Fibroblast of peridontal ligament (primary cell): ENCODE results near the gene PLPP3.

Experiments
- DNase-seq: peaks from one replicate; pipeline ENCODE4 v3.0.0-alpha.2; 2010; ENCODE audit errors: extremely low read depth

Gene PLPP3

DNA sequence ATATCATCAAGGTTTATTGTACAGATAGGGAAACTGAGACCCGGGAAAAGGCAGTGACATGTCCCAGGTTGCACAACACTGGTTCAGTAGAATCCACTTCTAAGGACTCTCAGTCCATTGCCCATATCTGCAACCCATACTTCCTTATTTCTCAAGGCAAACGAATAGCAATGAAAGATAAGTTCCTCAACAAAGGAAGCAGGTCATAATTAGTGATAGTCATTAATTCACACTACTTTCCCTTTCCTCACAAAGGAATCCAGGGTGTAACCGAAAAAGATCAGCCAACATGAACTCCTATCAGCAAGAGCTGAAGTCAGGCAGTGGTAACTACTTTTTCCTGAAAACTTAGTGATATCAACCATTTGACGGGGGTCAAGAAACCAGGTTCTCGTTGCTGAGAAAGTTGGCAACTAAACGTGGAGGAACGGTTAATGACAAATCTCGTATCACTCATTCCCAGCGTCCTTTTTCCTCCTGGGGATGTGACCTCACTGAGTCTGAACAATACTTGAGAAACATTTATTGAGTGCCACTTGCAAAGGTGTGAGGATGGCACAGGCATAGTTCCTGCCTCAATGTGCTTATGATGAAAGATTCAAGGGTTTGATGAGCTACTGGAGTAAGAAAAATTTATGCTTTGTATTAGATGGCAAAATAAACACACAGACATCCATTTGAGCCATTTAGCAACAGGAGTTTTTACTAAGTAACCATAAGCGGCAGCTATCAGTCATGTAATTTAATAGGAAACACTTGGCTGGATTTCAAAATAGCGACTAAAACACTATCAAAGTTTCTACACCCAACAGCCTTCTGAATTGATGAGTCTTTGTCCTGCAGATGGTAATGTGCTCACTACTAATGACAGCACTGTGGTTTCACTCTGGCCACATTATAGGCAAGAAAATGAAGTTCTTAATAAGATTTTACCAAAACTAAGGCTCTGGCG lies 82.3 kb downstream of the PLPP3 start:
- peak; percentile 33 for DNase-seq

DNA sequence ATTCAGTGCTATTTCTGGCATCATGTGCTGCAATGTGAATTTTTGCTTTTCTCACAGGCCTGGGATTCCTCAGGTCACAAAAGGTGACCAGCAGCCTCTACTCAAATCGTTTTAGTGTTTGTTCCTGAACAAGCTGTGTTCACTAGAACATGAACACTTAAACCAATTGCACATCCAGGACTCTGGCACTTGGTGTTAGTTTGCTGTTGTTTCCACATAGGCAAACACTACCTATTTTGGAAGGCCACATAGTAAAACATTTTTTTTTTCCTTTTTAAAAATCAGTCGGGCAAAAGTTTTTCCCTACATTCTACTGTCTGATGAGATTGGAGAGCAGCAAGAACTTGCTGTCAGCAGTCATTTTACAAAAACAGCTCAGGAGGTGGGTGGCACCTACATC lies 83.2 kb downstream of the PLPP3 start:
- peak; percentile 16 for DNase-seq

DNA sequence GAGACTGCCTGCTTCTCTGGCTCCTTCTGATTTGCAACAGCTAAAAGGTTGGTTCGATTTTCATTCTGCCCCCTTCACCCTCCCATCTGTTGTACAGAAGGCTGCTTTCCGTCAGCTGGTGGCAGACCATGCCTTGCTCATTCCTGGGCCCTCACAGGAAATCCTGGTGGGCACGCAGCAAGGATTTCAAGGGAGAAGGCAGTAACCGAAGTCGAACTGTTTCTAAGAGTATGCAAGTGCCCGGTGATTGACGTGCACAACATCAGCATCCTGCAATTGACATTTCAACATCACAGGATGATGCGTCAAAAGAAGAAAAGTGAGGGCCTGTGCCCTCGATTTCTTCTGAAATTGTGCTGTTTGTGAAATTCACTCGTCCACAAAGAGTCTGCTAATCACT lies 83.8 kb downstream of the PLPP3 start:
- peak; percentile 10 for DNase-seq

DNA sequence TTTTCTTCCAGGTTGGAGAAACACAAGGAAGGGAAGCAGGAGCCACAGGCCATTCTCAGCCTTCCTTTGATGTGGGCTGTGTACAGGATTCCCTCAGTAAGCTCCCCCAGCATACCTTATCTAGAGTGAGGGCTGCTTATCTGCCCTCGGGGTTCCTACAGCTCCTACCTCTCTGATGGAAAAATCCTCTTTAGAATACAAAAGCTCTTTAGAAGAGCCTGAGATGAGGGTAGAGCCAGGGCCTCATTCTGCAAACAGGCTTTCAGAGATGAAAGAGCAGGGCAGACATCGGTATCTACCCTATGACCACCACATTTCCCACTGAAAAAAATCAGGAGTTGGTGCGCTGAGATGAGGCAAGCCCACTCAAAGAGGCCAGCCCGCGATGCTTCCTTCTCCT lies 85.1 kb downstream of the PLPP3 start:
- DNase-seq: no peak

DNA sequence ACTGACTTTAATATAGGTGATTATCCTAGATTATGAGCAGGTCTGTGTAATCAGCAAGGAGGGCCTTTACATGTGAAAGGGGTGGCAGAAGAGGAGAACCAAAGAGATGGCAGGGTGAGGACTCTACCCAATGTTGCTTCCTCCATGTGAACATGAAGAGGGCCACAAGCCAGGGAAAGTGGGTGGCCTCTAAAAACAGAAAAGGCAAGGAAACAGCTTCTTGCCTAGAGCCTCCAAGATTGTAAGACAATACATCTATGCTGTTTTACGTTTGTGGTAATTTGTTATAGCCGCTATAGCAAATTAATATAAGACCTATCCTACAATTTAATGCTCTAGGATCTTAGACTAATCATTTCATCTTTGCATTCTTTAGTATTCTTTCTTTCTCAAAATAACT lies 85.5 kb downstream of the PLPP3 start:
- peak; percentile 20 for DNase-seq

DNA sequence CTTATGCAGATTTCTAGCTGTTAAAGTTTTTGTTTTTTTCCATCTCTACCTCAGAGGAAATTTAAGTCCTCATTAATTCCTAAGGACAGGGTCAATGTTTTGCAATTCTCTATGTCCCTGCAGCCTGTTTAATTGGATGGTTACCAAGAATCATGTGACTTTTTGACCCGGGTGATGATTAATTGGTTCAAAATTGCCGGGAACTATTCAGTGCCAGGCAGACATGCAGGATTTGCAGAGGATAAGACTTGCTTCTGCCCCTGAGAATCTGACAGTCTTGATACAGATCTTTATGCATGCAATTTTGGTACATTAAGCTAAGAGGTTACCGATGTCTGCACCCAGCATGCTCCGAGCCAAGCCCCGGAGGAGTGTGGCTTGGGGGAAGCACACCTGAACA lies 87.9 kb downstream of the PLPP3 start:
- DNase-seq: peak; percentile 66

DNA sequence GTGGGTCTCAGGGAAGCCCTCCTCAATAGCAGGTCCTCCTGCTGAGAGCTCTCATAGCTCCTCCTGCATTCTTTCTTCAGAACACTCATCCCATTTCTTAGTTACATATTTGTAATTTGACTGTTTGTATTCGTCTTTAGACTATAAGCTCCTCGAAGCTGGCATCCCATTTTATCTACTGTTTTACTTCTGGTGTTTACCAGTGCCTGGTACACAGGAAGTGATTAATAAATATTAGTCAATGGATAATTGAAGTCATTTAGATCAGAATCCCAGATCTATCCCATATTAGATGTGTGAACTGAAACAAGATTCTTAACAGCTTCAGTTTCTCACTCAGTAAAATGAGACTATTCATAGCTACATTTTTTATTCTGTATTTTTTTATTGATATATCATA lies 88.7 kb downstream of the PLPP3 start:
- peak; percentile 32 for DNase-seq

DNA sequence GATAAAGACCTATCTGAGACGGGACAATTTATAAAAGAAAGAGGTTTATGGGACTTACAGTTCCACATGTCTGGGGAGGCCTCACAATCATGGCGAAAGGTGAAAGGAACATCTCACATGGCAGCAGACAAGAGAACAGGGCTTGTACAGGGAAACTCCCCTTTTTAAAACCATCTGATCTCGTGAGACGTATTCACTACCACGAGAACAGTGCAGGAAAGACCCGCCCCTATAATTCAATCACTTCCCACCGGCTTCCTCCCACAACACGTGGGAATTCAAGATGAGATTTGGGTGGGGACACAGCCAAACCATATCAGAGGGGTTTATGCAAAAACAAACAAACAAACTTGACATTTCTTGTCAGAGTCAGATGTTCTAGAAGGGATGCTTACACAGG lies 89.7 kb downstream of the PLPP3 start:
- peak; percentile 51 for DNase-seq

DNA sequence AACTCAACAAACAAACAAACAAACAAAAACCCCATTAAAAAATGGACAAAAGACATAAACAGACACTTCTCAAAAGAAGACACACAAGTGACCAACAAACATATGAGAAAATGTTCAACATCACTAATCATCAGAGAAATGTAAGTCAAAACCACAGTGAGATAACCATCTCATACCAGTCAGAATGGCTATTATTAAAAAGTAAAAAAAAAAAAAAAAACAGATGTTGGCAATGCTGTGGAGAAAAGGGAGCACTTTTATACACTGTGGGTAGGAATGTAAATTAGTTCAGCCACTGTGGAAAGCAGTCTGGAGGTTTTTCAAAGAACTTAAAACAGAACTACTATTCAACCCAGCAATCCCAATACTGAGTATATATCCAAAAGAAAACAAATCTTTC lies 94.7 kb downstream of the PLPP3 start:
- peak; percentile 40 for DNase-seq

DNA sequence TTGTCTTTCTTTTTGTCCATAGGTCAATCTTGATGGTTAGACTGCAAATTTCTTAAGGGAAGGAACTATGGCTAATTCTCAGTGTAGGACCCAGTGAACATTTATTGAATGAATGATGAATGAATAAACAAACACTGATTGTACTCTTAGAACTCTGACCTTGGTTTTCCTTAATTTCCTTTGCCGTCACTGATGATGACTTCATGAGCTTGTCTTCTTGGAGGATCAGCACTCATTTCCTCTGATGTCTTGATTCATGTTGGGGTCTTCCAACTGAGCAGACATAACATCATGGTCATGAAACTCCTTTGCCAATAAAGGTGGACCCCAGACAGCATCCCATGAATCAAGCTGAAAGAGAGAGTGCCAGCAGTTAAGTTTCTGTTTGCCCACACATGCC lies 96.3 kb downstream of the PLPP3 start:
- DNase-seq: no peak

DNA sequence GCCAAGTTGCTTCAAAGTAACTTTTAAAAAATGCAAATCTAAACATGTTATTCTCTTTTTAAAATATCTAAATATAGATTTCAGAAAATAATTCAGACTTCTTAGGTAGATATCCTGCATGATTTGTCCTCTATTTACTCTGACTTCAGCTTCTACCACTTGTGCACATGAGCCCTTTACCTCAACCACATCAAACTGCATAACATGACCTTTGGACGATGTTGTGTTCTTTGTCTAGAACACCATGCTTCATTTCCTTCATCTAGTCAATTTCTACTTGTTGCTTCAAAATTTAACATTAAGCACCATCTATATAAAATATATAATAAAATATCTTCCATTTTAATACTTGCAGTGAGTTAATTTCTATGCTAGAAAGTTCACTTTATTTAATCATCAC lies 96.9 kb downstream of the PLPP3 start:
- no peak for DNase-seq

DNA sequence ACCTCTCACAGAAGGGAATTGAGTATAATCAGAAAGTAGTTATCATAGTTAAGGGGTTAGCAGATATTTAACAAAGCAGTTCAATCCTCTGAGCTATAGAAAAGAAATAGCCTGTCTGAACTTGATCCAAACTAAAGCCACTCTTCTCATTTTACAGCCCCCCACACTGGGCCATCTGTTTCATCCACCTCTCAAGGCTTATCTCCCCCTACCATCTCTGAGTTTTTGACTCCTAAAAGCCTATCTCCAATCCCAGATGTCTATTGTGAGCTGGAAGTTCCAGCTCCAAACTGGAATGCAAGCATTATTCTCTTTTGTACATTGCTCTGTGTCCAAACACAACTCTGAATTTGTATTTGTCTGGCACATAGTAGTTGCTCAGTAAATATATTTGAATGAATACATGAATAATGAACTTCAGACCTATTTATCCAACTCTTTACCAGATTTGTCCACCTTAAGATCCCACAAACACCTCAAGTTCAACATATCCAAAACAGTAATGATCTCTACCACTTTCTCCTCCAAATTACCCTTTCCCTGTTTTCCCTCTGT lies 98.1 kb downstream of the PLPP3 start:
- DNase-seq: no peak

DNA sequence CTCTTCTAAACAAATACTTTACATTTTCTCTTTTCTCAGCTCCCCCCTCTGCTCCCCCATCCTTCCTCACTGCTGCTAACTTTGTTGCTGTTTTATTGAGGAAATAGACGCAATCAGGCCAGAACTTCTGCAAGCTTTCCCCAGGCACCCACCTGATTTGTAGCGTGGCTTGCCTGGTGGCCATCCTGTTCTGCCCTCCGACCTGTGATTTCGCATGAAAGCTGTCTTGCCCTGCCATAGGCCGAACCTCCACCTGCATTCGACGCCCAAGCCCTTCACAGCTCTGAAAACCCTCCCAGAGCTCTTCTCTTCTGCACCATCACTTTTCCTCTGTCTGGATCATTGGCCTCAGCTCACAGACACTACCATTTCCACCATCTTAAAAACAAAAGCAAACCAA lies 100.6 kb downstream of the PLPP3 start:
- no peak for DNase-seq

DNA sequence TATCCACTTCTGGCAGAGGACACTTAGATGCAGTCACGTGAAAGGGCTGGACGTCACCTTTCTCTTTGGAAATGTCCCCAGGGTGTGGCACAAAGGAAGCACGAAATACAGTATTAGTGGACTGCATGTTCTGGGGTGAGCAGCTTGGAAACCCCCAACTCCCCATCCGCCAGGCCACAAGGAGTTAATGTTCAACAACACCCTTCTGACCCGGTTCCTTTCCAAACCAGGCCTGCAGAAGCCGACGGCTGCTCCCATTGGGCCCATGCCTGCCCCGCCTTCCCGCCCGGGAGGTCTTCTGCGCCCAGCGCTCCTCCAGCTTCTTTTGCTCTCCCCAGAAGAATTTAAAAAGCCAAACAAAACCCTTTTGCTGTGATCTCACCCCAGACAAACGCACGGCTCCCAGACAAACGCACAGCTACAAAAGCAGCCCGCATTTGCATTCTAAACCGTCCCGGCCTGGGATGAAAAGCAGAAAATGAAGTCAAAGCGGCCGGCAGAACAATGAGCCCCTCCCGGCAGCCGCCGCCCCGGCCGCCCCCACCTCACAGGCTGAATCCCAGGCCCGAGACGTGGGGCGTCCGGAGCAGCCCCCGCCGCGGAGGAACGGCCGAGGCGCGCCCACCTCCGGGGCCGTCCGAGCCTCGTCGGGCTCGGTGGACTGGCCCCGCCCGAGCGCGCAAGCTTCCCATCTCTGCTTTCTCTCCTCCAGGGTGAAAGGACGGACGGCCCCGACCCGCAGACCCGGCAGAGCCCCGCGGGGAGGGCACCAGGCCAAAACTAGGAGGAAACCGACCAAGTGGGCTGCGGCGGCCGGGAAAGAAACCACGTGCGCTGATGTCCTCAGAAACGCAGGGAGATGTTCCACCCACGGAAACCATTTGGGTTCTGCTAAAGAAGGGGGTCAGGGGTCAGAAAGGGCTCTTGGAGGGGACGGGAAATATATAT lies 101.9 kb downstream of the PLPP3 start:
- peak; percentile 80 for DNase-seq

DNA sequence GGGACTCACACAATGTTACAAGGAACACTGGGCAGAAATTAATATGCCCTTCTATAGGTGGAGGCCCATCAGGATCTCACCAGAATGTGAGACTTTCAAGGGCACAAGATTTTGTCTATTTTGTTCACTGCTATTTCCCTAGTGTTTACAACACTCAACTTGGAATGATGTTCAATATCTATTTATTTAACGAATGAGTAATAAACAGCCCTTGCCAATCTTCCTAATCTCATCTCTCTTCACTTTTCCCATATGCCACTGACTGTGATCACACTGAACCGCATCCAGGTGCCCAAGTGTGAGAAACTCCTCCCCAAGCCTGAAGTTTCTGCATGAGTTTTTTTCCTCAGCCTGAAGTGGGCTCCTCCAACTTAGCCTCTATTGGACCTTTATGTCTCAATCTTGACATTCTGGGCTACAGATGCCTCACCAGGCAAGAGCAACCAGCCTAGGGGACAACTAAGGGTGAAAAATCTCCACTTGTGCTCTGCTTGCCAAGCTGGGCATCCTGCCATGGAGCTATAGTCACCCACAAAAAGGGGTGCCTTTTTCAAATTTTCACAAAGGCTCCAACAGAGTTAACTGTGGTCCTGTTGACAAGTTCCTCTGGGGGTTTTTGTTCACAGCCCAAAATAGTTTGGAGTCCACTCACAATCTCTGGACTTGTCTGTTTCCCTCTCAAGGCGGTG lies 105.6 kb downstream of the PLPP3 start:
- DNase-seq: peak; percentile 49

DNA sequence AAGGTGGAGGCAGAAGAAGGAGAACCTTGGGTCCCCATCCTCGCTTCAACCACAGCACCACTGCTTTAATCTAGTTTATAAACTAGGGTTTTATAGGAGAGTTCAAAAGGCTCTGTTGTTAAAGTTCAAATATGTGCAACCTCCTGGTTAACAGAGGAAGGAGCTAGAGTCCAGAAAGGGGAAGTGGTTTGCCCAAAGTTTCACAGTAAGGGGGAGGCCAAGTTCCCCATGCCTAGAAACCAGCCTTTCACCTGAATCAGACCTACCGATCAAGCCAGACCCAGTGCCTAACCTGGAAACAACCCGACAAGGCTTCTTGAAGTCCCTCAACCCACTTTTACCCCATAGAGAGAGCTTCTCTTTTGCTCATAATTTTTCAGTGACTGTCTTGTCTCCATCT lies 106.5 kb downstream of the PLPP3 start:
- DNase-seq: no peak

DNA sequence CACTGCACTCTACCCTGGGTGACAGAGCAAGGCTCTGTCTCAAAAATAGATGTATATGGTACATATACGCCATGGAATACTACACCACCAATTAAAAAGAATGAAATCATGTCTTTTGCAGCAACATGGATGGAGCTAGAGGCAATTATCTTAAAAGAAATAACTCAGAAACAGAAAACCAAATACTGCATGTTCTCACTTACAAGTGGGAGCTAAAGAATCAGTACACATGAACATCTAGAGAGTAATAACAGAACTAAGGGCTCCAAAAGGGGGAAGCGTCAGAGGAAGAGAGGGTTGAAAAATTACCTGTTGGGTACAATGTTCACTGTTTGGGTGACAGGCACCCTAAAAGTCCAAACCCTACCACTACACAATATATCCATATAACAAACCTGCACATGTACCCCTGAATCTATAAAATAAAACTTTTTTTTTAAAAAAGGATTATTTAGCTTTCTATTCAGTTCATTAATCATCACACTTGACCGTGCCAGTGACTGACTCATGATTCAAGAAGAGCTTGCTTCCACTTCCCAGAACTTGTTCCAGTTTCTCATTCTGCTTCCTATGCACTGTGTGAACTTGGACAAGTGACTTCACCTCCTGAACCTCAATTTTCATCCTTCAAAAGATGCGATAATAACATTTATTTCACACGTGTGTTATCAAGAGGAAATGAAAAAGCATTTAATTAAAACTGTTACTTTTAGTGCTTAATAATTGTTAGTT lies 109.6 kb downstream of the PLPP3 start:
- DNase-seq: peak; percentile 72

DNA sequence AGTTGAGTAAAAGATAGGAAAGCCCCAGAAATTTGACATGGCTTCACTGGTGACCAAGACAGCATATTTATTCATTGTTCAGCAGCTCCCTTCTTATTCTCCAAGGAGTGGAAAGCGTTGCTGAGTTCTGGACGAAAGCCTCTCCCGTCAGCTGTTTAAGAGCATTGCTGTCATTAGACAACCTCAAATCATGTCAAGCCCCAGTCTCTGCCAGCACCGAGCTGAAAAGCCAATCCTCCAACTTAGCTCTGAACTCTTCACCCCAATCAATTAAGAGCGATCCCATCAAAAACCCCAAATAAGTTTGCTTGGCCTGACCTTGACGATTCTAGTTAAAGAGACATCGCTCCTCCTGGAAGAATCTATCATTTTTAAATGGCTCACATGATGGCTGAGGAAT lies 110.8 kb downstream of the PLPP3 start:
- peak; percentile 62 for DNase-seq

DNA sequence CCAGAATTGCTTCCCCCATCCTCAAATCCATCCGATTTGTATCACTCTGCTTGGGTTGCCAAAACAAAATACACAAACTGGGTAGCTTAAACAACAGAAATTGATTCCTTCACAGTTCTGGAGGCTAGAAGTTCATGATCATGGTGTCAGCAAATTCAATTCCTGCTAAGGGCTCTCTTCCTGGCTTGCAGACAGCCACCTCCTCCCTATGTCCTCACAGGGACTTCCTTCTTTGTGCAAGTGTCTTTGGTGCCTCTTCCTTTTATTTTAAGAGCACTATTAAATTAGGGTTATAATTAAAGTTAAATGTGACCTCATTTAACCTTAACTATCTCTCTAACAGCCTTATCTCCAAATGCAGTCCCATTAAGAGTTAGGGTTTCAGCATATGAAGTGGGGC lies 112.8 kb downstream of the PLPP3 start:
- DNase-seq: no peak

DNA sequence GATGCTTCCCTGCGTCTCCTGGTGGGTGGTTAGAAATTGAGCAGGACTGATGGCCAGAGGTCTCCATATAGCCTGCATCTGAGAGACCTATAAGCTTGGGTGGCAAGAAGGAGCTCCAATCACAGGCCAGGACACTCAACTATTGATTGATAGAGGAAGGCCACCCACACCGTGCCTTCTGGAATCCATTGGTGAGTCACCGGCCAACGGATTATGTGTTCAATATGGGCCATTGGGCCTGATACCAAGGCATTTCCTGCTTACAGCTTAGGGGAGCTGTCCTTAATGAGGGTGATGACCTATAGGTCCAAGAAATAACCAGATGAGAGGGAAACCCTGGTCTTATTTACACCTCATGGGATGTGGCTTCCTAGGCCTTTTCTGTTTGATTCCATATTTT lies 115.1 kb downstream of the PLPP3 start:
- DNase-seq: no peak

DNA sequence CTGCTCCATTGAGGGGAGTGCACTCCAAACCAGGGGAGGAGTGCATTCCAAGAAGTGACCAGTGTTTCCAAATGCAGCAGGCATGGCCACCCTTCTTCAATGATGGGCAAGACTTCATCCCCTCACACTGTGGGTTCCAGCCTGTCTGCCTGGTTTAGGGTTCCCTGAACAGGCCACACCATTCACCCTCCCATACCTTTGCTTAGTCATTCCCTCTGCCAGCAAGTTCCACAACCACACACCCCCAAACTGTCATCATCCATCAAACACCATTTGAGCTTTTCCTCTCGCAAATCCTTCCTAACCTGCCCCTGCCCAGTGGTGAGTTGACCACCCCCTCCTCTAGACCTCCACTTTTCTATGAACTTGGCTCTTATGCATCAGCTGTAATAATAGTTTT lies 116.0 kb downstream of the PLPP3 start:
- no peak for DNase-seq
